ENCODE measurements around the gene UBR2.
"Not testable (repeated sequence)": the region's sequence is repeated elsewhere in the genome, so short reads cannot be mapped to it uniquely, and the experiment has no call there.

The UBR2 gene

DNA sequence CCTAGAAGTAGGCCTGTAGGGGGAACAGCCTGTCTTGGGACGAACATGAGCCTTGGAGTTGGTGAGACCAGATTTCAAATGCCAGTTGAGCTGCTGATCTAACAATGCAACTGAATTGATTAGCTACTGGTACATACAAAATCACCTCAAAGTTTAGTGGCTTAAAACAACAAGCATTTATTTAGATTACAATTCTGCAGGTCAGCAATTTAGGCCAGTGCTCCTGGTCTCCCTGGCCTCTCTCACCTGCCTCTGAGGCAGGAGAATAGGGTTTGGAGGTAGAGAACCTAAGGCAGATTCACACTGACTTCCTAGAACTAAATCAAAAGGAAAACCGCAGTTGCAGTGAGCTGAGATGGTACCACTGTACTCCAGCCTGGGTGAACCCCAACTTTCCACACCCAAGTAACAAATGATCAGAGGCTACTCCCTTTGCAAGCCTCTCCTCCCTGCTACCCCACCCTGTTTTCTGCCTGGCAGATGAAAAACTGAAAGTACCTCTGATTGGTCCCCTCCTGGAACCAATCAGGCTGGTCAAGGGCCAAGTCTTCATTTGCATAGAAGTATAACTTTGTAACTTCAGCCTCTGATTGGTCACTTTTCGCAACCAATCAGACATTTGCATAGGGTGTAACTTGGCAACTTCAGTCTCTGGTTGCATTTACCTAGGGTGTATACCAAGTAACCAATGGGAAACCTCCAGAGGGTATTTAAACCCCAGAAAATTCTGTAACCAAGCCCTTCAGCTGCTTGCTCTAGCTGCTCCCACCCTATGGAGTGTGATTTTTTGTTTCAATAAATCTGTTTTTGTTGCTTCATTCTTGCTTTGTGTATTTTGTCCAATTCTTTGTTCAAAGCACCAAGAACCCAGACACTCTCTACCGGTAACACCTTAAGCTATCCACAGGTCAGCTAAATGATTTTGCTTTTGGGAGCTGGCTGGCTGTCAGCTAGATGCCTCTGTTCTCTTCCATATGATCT lies 8.1 kb upstream of the UBR2 start:
- no peak for DNase-seq

DNA sequence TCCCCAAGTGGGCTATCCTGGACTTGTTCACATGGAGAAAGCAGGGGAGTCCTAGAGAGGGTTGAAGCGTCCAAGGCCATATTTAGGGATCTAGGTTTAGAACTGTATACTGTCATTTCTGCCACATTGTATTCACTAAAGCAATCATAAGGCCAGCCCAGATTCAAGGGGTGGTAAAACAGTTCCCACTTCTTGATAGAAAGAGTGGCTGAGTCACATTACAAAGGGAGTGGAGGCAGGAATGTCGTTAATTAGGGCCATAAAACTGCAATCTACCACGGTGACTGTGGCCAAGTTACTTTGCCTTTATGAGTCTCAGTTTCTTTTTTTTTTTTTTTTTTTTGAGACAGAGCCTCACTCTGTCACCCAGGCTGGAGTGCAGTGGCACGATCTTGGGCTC lies 7.4 kb upstream of the UBR2 start:
- no peak for DNase-seq

DNA sequence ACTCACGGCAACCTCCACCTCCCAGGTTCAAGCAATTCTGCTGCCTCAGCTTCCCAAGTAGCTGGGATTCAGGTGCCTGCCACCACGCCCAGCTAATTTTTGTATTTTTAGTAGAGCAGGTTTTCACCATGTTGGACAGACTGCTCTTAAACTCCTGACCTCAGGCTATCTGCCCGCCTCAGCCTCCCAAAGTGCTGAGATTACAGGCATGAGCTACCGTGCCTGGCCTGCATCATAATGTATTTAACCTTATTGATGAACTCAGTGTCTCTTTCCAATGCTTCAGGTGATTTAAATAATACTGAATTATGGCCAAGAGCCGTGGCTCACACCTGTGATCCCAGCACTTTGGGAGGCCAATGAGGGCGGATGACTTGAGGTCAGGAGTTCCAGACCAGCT lies 4.6 kb upstream of the UBR2 start:
- DNase-seq = not testable (repeated sequence)

- no peak for DNase-seq
Observed at GRCh38 chr6:42561986-42562385, 1.8 kb upstream of the UBR2 start.

- DNase-seq = no peak
Observed at GRCh38 chr6:42562788-42563405, 932 bp upstream of the UBR2 start.

DNA sequence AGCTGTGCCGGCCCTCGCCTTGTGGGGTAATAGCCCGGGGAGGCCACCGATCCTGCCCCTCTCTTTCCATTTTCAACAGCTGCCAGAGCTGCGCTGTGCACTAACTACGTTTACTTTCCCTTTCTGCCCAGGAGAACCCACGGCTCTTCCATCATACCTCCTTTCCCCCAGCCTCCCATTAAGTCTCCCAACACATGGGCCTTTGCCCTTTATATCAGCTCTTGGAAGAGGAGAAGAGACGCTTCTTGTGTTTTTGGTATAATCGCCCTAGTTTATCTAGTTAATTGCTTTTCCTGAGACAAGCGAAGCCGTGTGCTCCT lies 637 bp downstream of the UBR2 start:
- DNase-seq = no peak

DNA sequence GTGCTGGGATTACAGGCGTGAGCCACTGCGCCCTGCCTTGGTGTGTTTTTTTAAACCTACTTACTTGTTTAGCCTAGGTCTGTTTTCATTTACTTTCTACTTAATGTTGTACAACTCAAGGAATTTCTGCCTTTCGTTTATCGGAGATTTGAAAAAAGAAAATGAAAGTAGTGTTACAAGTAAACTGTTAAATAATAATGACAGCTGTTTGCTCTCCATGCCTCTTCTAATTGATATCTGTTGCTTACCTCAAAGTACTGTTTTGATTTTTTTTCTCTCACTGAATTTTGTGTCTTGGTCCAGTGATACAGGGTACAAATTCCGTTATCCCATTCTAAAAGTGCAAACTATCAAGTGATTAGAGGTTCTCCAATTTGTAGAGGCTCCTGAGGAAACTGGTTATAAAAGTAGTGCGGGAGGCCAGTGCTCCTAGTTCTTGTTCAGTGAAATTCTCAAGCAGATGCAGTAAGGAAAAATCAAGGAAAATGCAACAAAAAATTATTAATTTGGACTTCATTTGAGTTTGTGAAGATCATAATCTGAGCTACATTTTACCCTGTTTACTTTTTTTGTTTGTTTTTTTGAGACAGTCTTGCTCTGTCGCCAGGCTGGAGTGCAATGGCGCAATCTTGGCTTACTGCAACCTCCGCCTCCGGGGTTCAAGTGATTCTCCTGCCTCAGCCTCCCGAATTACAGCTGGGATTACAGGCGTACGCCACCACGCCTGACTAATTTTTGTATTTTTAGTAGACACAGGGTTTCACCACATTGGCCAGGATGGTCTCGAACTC lies 2.2 kb downstream of the UBR2 start:
- no peak for DNase-seq

GRCh38 chr6:42566614-42567208 lies 2.9 kb downstream of the UBR2 start:
- DNase-seq = no peak

DNA sequence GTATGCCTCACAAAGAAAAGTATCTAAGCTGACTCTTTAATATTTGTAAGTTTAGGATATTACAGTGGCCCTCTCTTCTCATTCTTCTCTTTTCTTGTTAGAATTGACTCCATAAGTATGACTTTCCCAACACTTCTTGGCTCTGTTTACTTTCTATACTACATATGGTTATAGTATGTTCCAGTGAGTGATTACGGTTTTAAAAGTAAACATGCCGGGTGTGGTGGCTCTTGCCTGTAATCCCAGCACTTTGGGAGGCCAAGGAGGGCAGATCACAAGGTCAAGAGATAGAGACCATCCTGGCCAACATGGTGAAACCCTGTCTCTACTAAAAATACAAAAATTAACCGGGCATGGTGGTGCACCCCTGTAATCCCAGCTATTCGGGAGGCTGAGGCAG lies 3.4 kb downstream of the UBR2 start:
- not testable (repeated sequence) for DNase-seq

DNA sequence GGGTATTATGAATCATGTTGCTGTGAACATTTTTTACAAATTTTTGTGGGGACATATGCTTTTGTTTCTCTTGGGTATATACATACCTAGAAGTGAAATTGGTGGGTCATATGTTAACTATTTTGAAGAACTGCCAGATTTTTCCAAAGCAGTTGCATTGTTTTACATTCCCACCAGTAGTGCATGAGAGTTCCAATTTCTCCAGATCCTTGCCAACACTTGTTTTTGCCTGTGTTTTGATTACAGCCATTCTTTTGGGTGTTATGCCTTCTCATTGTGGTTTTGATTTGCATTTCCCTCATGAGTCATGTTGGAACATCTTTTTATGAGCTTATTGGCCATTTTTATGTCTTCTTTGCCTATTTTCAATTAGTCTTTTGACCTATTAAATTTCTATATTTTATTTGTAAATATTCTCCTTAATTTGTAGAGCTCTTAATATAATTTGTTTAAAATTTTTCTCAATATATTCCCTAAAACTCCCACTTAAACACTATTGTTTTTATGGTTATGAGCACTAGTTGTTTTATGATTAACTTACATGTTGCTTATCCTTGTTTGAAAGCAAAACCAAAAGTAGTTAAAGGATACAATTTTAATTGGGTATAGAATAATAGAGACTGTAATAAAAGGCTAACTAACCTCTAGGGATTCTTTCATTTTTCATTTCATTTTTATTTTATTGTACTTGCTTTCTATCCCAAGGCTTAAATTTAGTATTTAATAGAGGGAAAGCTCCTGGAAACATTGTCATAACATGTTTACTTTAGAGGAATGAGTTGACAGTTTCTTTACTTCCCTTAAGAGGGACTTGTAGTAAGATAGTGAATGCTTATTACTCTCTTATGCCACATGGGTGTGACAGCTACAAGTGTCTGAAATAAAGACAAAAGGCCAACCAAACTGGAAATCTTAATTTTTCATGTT lies 5.5 kb downstream of the UBR2 start:
- no peak for DNase-seq

GRCh38 chr6:42571611-42572342 lies 7.9 kb downstream of the UBR2 start:
- no peak for DNase-seq

GRCh38 chr6:42572523-42572922 lies 8.7 kb downstream of the UBR2 start:
- DNase-seq = no peak

DNA sequence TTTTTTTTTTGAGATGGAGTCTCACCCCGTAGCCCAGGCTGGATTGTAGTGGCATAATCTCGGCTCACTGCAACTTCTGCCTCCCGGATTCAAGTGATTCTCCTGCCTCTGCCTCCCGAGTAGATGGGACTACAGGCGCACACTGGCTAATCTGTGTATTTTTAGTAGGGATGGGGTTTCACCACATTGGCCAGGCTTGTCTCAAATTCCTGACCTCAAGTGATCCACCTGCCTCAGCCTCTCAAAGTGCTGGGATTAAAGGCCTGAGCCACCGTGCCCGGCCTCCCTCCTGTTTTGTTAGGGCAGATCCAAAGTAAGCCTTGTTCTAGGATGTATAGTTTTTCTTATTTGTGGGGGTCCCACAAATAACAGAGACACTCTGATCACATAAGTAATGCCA lies 12.7 kb downstream of the UBR2 start:
- DNase-seq = not testable (repeated sequence)

- DNase-seq = no peak
Observed at GRCh38 chr6:42598300-42598699, 34.5 kb downstream of the UBR2 start.

- DNase-seq = no peak
Observed at GRCh38 chr6:42599558-42599957, 35.7 kb downstream of the UBR2 start.

DNA sequence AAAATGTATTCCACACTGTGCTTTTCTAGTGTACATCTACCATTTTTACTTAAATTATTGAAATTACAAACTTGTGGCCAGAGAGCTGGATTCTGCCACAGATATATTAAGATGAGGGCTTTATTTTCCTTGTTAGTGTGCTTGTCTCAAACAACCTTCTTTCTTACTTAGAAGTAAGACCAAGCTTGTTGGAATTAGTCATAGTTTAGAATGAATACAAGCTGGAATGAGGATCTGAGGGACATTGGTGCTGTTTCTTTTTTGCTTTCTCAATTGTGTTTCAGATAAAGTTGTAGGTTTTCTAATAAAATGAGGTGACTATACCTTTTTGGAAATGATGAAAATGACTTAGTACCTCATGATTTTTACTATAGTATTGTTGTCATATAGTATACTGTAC lies 40.3 kb downstream of the UBR2 start:
- no peak for DNase-seq

DNA sequence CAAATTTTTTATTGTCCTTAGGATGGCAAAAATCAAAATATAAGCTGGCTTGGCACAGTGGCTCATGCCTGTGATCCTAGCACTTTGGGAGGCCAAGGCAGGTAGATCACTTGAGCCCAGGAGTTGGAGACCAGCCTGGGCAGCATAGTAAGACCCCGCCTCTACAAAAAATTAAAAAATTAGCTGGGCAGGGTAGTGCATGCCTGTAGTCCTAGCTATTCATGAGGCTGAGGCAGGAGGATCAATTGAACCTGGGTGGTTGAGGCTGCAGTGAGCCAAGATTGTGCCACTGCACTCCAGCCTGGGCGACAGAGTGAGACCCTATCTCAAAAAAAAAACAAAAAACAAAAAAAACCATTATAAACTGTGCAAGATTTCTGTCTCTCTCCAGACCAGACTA lies 40.9 kb downstream of the UBR2 start:
- not testable (repeated sequence) for DNase-seq

GRCh38 chr6:42610416-42610815 lies 46.6 kb downstream of the UBR2 start:
- no peak for DNase-seq

GRCh38 chr6:42615518-42615917 lies 51.7 kb downstream of the UBR2 start:
- DNase-seq = no peak

DNA sequence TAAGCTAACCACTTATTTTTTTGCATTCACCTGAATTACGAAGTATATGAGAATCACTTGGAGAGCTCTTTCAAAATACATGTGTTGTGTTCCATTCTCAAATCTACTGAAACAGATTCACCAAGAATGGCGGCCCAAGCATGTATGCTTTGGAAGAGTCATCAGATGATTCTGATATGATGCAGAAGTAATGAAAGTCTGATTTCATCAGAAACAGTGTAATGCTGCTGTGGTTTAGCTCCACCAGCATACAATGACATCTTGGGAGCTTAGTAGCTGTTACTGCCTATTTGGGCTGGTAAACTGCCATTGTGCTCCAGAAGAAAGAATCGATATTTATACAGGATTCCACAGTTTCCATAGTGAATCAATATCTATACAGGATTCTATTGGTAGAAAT lies 52.9 kb downstream of the UBR2 start:
- no peak for DNase-seq

DNA sequence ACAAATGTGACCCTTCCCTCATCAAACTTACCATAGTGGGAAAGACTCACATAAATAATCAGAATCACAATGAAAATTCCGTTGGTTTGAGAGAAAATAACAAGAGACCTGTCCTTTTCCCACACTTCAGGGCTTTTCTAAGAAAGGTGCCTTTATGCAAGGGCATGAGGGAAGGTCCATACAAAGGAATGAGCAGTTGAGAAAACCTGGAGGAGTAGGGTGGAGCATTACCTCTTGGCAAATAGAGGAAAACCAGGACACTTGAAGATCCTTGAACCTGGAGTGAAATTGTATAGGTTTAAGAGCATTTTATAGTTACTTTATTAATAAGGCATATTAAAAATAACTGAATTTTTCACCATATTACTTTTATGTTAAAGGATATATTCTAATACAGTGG lies 54.3 kb downstream of the UBR2 start:
- DNase-seq = no peak
